ENCODE data around the gene TSHZ2.
"Not testable (repeated sequence)": the region's sequence is repeated elsewhere in the genome, so short reads cannot be mapped to it uniquely, and the experiment has no call there.

TSHZ2 gene

DNA sequence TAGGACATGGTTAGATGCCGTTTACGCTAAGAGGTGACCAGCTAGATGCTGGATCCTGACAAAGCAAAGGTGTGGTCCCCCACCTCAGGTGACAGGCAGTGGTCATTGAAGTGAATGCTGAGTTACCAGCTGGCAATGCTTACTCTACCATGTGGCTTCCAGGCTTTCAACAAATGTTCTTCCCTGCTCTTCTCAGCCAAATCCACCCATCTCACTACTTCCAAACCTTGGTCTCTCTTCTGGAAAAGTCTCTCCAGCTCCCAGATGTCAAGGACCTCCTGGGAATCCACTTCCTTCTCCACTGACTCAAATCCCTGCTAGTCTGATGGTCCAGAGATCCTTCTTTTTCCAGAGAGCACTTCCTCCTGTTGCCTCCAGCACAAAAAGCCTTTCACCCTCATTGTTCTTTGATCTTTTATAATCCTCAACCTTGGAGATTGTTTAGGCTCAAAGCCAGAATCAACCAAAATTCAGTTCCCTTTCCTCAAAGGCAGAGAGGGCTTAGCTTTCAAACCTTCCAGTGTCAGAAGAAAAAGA lies 393.4 kb downstream of the TSHZ2 start:
- no peak for DNase-seq

GRCh38 chr20:53366928-53367327 lies 394.8 kb downstream of the TSHZ2 start:
- DNase-seq = not testable (repeated sequence)

DNA sequence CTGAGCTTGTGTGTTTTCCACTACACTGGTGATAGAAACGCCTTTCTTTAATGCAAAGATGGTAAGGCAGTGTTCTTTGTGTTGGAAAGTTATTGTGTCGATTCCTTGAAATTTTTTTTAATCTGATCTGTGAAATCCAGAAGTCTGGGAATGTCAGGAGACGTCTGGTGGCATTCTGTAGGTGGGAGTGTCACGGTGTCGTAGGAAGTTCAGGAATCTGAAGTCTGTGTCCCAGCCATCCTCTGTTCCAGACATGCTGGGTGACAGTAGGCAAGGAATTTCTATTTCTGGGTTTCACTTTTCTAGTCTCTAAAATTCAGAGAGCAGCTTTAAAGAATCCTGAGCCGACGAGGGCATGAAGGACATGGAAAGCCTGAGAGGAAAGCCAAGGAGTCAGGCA lies 397.7 kb downstream of the TSHZ2 start:
- no peak for DNase-seq

- no peak for DNase-seq
Measured at GRCh38 chr20:53370345-53370961, 398.3 kb downstream of the TSHZ2 start.

GRCh38 chr20:53371216-53371615 lies 399.1 kb downstream of the TSHZ2 start:
- DNase-seq = no peak

- DNase-seq = no peak
Measured at GRCh38 chr20:53376021-53376420, 403.9 kb downstream of the TSHZ2 start.

- no peak for DNase-seq
Measured at GRCh38 chr20:53379014-53379832, 407.1 kb downstream of the TSHZ2 start.

DNA sequence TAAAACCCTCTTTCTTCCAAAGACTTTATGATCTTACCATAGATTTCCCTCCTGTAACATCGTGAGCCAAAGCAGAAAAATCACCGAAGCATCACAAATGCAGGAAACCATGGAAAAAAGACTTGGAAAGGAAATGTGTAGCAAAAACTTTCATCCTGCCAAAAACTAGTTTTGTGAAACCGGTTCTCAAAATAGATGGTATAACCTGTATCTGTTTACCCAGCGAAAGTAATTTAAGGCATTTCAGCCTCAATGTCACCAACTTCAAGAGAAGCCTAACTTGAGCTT lies 407.6 kb downstream of the TSHZ2 start:
- no peak for DNase-seq

DNA sequence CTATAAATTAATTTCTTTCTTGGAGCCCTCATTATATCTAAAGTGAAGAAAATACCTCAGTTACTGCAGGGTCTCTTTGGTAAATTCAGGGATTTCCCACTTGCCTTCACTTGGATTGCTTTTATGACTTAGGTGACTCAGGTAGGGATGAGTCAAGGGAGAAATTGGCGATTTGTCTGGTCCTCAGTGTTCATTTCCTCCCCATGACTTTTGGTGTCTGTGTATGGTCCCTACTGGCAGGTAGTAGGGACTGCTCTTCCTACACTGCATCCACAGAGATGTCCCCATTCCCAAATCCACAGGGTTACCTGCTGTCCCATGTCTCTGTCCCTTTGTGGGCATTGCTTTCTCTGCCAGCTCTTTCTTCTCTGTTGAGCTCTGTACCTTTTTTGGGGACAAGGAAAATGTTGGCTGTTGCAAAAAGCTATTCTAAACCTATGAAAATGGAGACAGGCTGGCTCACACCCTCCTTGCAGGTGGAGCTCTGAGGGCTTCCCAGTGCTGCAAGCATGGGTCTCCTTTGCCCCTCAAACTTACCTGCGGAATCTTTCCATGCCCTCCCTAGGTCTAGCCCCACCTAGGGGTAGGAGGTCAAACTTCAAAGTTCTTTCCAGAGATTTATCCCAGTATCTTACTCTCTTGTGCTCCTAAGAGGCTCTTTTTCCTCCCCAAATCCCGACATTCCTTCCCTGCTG lies 409.6 kb downstream of the TSHZ2 start:
- no peak for DNase-seq

GRCh38 chr20:53382263-53382844 lies 410.2 kb downstream of the TSHZ2 start:
- DNase-seq = no peak

DNA sequence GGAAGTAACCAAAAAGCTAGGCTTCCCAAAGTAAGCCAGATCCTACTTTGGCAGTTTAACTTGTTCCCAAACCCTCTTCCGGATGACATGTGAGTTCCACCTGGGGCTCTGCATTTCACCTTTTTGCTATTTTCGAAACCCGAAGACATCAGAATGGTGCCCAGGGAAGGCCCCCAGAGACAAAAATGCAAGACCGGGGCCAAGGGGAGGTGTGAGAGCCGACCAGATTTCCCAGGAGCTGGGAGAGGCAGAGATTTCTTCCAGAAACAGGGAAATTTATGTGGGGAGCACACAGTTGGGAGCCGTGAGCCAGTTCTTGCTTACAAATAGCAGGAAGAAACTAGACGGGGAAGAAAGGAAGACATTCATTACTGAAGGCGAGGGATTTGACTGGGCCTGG lies 411.8 kb downstream of the TSHZ2 start:
- DNase-seq = no peak

GRCh38 chr20:53384392-53384791 lies 412.2 kb downstream of the TSHZ2 start:
- no peak for DNase-seq

- DNase-seq = no peak
Measured at GRCh38 chr20:53385941-53386767, 414.0 kb downstream of the TSHZ2 start.

DNA sequence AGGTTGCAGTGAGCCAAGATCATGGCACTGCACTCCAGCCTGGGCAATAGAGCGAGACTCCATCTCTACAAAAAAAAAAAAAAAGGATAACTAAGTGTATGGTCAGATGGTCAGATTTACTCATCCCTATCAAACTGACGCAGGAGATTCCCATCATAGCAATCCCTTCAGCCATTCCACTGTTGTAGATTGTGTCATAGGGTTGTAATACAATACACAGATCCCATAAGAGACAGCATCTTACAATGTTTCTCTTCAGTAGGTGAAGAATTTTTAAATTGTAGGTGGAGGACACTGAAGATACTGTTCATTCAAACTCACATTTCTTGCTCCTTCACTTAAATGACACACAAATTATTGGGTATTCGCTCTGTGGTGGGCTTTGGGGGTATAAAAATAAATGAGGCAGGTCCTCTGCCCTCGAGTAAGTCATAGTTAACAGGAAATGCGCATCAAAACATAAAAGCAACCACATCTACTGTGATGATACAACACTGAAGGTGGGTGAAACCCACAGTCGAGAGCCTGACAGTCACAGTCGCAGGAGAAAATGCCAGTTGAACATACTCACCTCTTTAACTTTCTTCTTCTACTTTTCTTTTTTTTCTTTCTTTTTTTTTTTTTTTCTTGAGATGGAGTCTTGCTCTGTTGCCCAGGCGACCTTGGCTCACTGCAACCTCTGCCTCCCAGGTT lies 416.0 kb downstream of the TSHZ2 start:
- DNase-seq = no peak

- no peak for DNase-seq
Measured at GRCh38 chr20:53389516-53390300, 417.6 kb downstream of the TSHZ2 start.

DNA sequence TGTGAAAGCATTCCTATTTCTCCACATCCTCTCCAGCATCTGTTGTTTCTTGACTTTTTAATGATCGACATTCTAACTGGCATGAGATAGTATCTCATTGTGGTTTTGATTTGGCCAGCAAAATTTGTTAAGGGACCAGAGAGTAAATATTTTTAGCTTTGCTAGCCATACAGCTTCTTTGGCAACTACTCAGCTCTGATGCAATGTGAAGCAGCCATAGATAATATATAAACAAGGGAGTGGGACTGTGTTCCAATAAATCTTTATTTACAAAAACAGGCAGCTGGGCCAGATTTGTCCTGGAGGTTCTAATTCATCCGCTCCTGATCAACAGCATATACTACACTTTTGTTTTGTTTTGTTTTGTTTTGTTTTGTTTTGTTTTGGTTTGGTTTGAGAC lies 418.6 kb downstream of the TSHZ2 start:
- no peak for DNase-seq

DNA sequence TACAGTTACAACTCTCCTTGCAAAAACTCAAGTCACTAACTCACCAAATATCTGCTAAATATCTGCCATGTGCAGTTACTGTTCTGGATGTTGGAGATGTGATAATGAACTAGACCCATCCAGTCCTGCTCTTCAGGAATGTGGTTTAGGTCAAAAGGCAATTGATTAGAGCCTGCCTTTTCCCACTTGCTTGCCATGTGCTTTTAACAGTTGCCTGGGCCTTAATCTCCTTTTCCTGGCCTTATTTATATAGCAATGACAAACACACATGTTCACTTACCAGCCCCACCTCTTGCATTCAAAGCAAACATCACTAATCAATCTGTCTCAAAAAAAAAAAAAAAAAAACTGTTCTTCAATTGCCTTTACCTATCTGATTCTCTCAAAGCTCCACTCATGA lies 422.3 kb downstream of the TSHZ2 start:
- DNase-seq = no peak

DNA sequence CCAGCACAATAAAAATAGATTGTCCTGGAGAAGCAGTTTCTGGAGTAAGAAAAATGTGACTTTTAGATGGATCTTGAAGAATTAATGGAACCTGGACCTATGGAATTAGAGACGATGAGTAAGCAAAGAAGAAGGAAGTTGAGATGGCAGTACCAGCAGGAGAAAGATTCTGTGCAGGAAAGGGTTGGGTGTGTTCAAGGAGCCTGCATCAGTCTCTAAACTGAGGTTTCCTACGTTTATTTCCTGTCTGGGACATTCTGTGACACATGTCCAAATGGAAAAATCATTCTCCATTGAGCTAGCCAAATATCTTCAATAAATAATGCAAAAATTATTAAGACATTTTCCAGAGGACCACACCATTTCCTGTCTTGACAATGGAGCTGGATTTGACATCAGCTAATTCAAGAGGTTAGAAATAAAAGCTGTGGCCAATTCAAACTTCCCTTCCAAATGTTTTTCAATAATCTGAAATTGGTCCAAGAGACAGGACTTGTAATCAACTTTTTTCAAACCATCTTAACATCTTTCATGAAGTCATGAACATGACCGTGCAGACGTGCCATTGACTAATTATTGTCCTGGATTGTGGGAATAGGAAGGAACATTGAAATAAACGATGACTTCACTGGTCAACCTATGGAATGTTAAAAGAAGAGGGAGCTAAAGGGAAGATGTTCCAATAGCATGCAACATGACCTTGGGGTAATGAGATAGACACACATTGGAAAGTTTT lies 423.2 kb downstream of the TSHZ2 start:
- DNase-seq = no peak

- DNase-seq = no peak
Measured at GRCh38 chr20:53399083-53399482, 426.9 kb downstream of the TSHZ2 start.

DNA sequence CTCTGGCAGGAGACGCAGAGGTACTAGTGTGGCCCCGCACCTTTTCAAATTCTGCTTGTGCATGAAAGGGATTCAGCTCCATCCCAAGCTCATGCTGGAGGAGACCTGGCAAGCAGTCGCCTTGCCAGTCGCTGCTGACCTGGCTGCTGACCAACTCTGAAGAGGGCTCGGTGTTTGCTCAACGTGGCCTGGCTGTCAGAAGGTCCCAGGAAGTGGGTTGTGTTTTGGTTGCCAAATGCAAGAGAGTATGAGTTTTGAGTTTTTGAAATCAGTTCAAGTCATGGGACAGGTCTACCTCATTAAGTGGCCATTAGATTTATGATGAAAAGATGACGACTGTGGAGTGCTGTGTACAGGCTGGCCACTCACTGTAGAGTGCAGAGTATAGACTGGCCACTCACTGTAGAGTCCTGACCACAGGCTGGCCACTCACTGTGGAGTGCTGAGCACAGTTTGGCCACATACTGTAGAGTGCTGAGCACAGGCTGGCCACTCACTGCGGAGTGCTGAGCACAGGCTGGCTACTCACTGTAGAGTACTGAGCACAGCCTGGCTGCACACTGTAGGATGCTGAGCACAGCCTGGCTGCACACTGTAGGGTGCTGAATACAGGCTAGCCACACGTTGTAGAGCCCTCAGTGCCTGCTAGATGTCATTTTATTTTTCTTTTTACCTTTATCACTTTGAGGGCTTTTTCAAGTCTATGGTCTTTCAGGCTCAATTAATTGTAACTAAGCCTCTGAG lies 427.6 kb downstream of the TSHZ2 start:
- no peak for DNase-seq
